ENCODE data around the gene ANKRA2.

The ANKRA2 gene

DNA sequence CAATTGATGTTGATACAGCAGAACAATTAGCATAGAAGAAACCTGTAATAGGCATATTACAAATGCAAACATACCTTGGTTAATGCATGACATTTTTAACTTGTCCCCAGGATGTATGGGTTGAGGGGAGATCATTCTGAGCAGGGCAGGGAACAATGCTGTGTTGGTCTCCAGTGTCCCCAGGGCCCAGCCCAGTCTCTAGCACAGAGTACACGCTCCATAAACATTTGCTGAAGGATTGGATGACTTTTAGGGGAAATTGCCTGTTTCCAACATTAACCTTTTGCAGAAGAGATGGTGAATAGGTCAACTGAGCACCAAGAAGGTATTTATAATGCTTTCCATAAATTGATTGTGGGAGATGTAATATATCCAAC, 20.0 kb downstream of the ANKRA2 start:
- DNase-seq: no peak
- Histone ChIP-seq H3K27ac (ENCODE audit: low read depth, low read length) (no peak overlapping the region), H3K36me3 (ENCODE audit: control insufficient read depth in 1 of 2, insufficient read depth in 2 of 2, low read length in 2 of 2) (no peaks in the 10 kb centered on the region), H3K23ac (ENCODE audit: low read length) (no peak overlapping the region), H3K18ac (ENCODE audit: low read length) (no peak overlapping the region), H2BK5ac (ENCODE audit: low read depth, low read length, poor library complexity) (no peak overlapping the region), H3K9me3 (ENCODE audit: insufficient read depth, low read depth, low read length) (no peaks in the 10 kb centered on the region), H2AFZ (ENCODE audit: insufficient read depth, low read length, poor library complexity) (no peak overlapping the region), H2BK120ac (ENCODE audit: insufficient read depth, low read length, poor library complexity) (no peak overlapping the region), H4K8ac (ENCODE audit: low read depth, low read length) (no peak overlapping the region), H2AK5ac (ENCODE audit: low read length) (no peak overlapping the region), H3K79me1 (ENCODE audit: low read length) (no peaks in the 10 kb centered on the region), H3K79me2 (ENCODE audit: control insufficient read depth, insufficient read depth, low read length, poor library complexity) (no peaks in the 10 kb centered on the region), H3K9ac (ENCODE audit: low read length) (no peak overlapping the region), H3K4me1 (ENCODE audit: control insufficient read depth in 1 of 2, insufficient read depth in 2 of 2, low read length in 2 of 2) (no peaks in the 10 kb centered on the region), H4K91ac (ENCODE audit: low read depth, low read length) (no peak overlapping the region), H3K4me2 (ENCODE audit: low read length) (no peak overlapping the region), H3K4ac (ENCODE audit: low read depth, low read length) (no peak overlapping the region), H3K4me3 (ENCODE audit: low read depth, low read length) (no peak overlapping the region), H3K14ac (ENCODE audit: low read length) (no peak overlapping the region), H3K27me3 (ENCODE audit: insufficient read depth, low read length) (no peaks in the 10 kb centered on the region), H4K12ac (ENCODE audit: low read depth, low read length) (no peak overlapping the region), H2BK12ac (ENCODE audit: low read length) (no peak overlapping the region)
- no CpG with 5 or more reads among the region's 1 CpG for WGBS (ENCODE audit: extremely low coverage, insufficient coverage, insufficient read length)

- Histone ChIP-seq H4K91ac (ENCODE audit: low read depth, low read length) (no peak overlapping the region), H3K9ac (ENCODE audit: low read length) (no peak overlapping the region), H3K9me3 (ENCODE audit: insufficient read depth, low read depth, low read length) (no peaks in the 10 kb centered on the region), H3K14ac (ENCODE audit: low read length) (no peak overlapping the region), H3K4ac (ENCODE audit: low read depth, low read length) (no peak overlapping the region), H2BK120ac (ENCODE audit: insufficient read depth, low read length, poor library complexity) (no peak overlapping the region), H2BK5ac (ENCODE audit: low read depth, low read length, poor library complexity) (no peak overlapping the region), H2AFZ (ENCODE audit: insufficient read depth, low read length, poor library complexity) (no peak overlapping the region), H3K27ac (ENCODE audit: low read depth, low read length) (no peak overlapping the region), H2BK12ac (ENCODE audit: low read length) (no peak overlapping the region), H3K4me3 (ENCODE audit: low read depth, low read length) (no peak overlapping the region), H2AK5ac (ENCODE audit: low read length) (no peak overlapping the region), H4K8ac (ENCODE audit: low read depth, low read length) (no peak overlapping the region), H3K4me2 (ENCODE audit: low read length) (no peak overlapping the region), H3K4me1 (ENCODE audit: control insufficient read depth in 1 of 2, insufficient read depth in 2 of 2, low read length in 2 of 2) (no peaks in the 10 kb centered on the region), H3K27me3 (ENCODE audit: insufficient read depth, low read length) (no peaks in the 10 kb centered on the region), H3K36me3 (ENCODE audit: control insufficient read depth in 1 of 2, insufficient read depth in 2 of 2, low read length in 2 of 2) (no peaks in the 10 kb centered on the region), H3K79me1 (ENCODE audit: low read length) (no peaks in the 10 kb centered on the region), H3K18ac (ENCODE audit: low read length) (no peak overlapping the region), H3K23ac (ENCODE audit: low read length) (no peak overlapping the region), H3K79me2 (ENCODE audit: control insufficient read depth, insufficient read depth, low read length, poor library complexity) (no peaks in the 10 kb centered on the region), H4K12ac (ENCODE audit: low read depth, low read length) (no peak overlapping the region)
- DNase-seq: no peak
- WGBS (ENCODE audit: extremely low coverage, insufficient coverage, insufficient read length): no CpG with 5 or more reads among the region's 9 CpGs
These were observed 20.7 kb downstream of the ANKRA2 start for GRCh38 chr5:73544429-73545402.

GRCh38 chr5:73542020-73542419, 23.4 kb downstream of the ANKRA2 start:
- Histone ChIP-seq H3K27ac (ENCODE audit: low read depth, low read length) (no peak overlapping the region), H2AK5ac (ENCODE audit: low read length) (no peak overlapping the region), H3K36me3 (ENCODE audit: control insufficient read depth in 1 of 2, insufficient read depth in 2 of 2, low read length in 2 of 2) (no peaks in the 10 kb centered on the region), H3K4me2 (ENCODE audit: low read length) (no peak overlapping the region), H3K9me3 (ENCODE audit: insufficient read depth, low read depth, low read length) (no peaks in the 10 kb centered on the region), H2BK120ac (ENCODE audit: insufficient read depth, low read length, poor library complexity) (no peak overlapping the region), H3K23ac (ENCODE audit: low read length) (no peak overlapping the region), H4K8ac (ENCODE audit: low read depth, low read length) (no peak overlapping the region), H3K4me3 (ENCODE audit: low read depth, low read length) (no peak overlapping the region), H3K27me3 (ENCODE audit: insufficient read depth, low read length) (no peaks in the 10 kb centered on the region), H2BK5ac (ENCODE audit: low read depth, low read length, poor library complexity) (no peak overlapping the region), H3K4me1 (ENCODE audit: control insufficient read depth in 1 of 2, insufficient read depth in 2 of 2, low read length in 2 of 2) (no peaks in the 10 kb centered on the region), H3K79me2 (ENCODE audit: control insufficient read depth, insufficient read depth, low read length, poor library complexity) (no peaks in the 10 kb centered on the region), H4K12ac (ENCODE audit: low read depth, low read length) (no peak overlapping the region), H3K79me1 (ENCODE audit: low read length) (no peaks in the 10 kb centered on the region), H4K91ac (ENCODE audit: low read depth, low read length) (no peak overlapping the region), H2AFZ (ENCODE audit: insufficient read depth, low read length, poor library complexity) (no peak overlapping the region), H3K9ac (ENCODE audit: low read length) (no peak overlapping the region), H3K18ac (ENCODE audit: low read length) (no peak overlapping the region), H3K14ac (ENCODE audit: low read length) (no peak overlapping the region), H2BK12ac (ENCODE audit: low read length) (no peak overlapping the region), H3K4ac (ENCODE audit: low read depth, low read length) (no peak overlapping the region)
- no peak for DNase-seq
- no CpG with 5 or more reads among the region's 4 CpGs for WGBS (ENCODE audit: extremely low coverage, insufficient coverage, insufficient read length)

- no peak overlapping the region for H3K27ac ChIP-seq (ENCODE audit: low read depth, low read length)
- no peak overlapping the region for H2AFZ ChIP-seq (ENCODE audit: insufficient read depth, low read length, poor library complexity)
- H2BK120ac ChIP-seq (ENCODE audit: insufficient read depth, low read length, poor library complexity): no peak overlapping the region
- H3K4ac ChIP-seq (ENCODE audit: low read depth, low read length): no peak overlapping the region
- H3K14ac ChIP-seq (ENCODE audit: low read length): no peak overlapping the region
- H3K4me1 ChIP-seq (ENCODE audit: control insufficient read depth in 1 of 2, insufficient read depth in 2 of 2, low read length in 2 of 2): no peaks in the 10 kb centered on the region
- no peaks in the 10 kb centered on the region for H3K79me1 ChIP-seq (ENCODE audit: low read length)
- no peak overlapping the region for H4K12ac ChIP-seq (ENCODE audit: low read depth, low read length)
- no peaks in the 10 kb centered on the region for H3K9me3 ChIP-seq (ENCODE audit: insufficient read depth, low read depth, low read length)
- H2AK5ac ChIP-seq (ENCODE audit: low read length): no peak overlapping the region
- H3K27me3 ChIP-seq (ENCODE audit: insufficient read depth, low read length): no peaks in the 10 kb centered on the region
- no peak overlapping the region for H2BK12ac ChIP-seq (ENCODE audit: low read length)
- H3K4me2 ChIP-seq (ENCODE audit: low read length): no peak overlapping the region
- no peak for DNase-seq
- no peak overlapping the region for H2BK5ac ChIP-seq (ENCODE audit: low read depth, low read length, poor library complexity)
- H3K9ac ChIP-seq (ENCODE audit: low read length): no peak overlapping the region
- WGBS (ENCODE audit: extremely low coverage, insufficient coverage, insufficient read length): no CpG with 5 or more reads among the region's 3 CpGs
- no peak overlapping the region for H4K8ac ChIP-seq (ENCODE audit: low read depth, low read length)
- H3K18ac ChIP-seq (ENCODE audit: low read length): no peak overlapping the region
- H4K91ac ChIP-seq (ENCODE audit: low read depth, low read length): no peak overlapping the region
- H3K36me3 ChIP-seq (ENCODE audit: control insufficient read depth in 1 of 2, insufficient read depth in 2 of 2, low read length in 2 of 2): no peaks in the 10 kb centered on the region
- H3K4me3 ChIP-seq (ENCODE audit: low read depth, low read length): no peak overlapping the region
- H3K79me2 ChIP-seq (ENCODE audit: control insufficient read depth, insufficient read depth, low read length, poor library complexity): no peaks in the 10 kb centered on the region
- H3K23ac ChIP-seq (ENCODE audit: low read length): no peak overlapping the region
These were observed 25.2 kb downstream of the ANKRA2 start for GRCh38 chr5:73540192-73540591.

Measured in trophoblast cell (in vitro differentiated cells and primary cell).